HFFc6 (cell line): ENCODE measurements around the gene PCP4L1. TPM values are rescaled to one million over a fixed set of nuclear protein-coding genes. Genes with fewer than 3 reads are reported as not detected.

Experiments used
- DNase-seq: peaks from one replicate; pipeline ENCODE4 v3.0.0-alpha.2; 2018
- H3K27ac Mint-ChIP-seq: 2 replicates; pipeline ENCODE4 v1.8.0; 2020; ENCODE audit warnings: mild to moderate bottlenecking, mixed read lengths
- H3K27me3 Mint-ChIP-seq: 2 replicates; pipeline ENCODE4 v1.8.0; 2021; ENCODE audit warnings: mild to moderate bottlenecking, moderate library complexity, mixed read lengths; ENCODE audit not compliant: insufficient read depth
- H3K36me3 Mint-ChIP-seq: 2 replicates; pipeline ENCODE4 v1.8.0; 2021; ENCODE audit warnings: low read depth, mixed read lengths
- H3K4me1 Mint-ChIP-seq: 2 replicates; pipeline ENCODE4 v1.8.0; 2020; ENCODE audit warnings: low read depth, mixed read lengths
- H3K4me3 Mint-ChIP-seq: 2 replicates; pipeline ENCODE4 v1.8.0; 2020; ENCODE audit warnings: mild to moderate bottlenecking, moderate library complexity, mixed read lengths
- H3K9me3 Mint-ChIP-seq: 2 replicates; pipeline ENCODE4 v1.8.0; 2020; ENCODE audit warnings: mild to moderate bottlenecking, mixed read lengths
- CTCF ChIP-seq: fragments of 200-600 bp; sonication (generic); IDR thresholded peaks from 2 replicates; pipeline ENCODE4 v1.5.0; 2021; ENCODE audit warnings: antibody characterized with exemption, mild to moderate bottlenecking
- microRNA-seq: library from miRNA; unstranded; fragments of <30 nt; microRNA quantifications from one replicate; pipeline ENCODE4, GENCODE V29; 2019
- total RNA-seq, 6 experiments: library from RNA; stranded (reverse); fragmentation: NEBNext Ultra II Directional; extraction: Animal tissue kit (Norgen Biotek cat#: 25700); gene quantifications; 2 replicates in 1 of 6; 3 replicates in 5 of 6; pipeline ENCODE4 v1.2.3, GENCODE V29; 2021

PCP4L1 gene
- total RNA-seq, 6 experiments from 2014 or later: not detected

- Mint-ChIP-seq H3K36me3 (peaks cover 4% of the 10 kb centered on the region; the same call in 1 of the 2 replicates), H3K9me3 (no peaks in the 10 kb centered on the region), H3K27me3 (no peaks in the 10 kb centered on the region; the same call in 1 of the 2 replicates), H3K4me1 (no peaks in the 10 kb centered on the region), H3K4me3 (no peak overlapping the region), H3K27ac (no peak overlapping the region)
- no peak for DNase-seq
- no peak for TF ChIP-seq CTCF
These were observed 65.5 kb downstream of the PCP4L1 start for GRCh38 chr1:161324020-161324419.

GRCh38 chr1:161330346-161330745, 71.8 kb downstream of the PCP4L1 start:
- H3K4me1 Mint-ChIP-seq: peaks cover 11% of the 10 kb centered on the region
- no peak overlapping the region for H3K4me3 Mint-ChIP-seq
- H3K36me3 Mint-ChIP-seq: peaks cover 20% of the 10 kb centered on the region; the same call in 1 of the 2 replicates
- TF ChIP-seq CTCF: no peak
- DNase-seq: peak; percentile 16
- H3K9me3 Mint-ChIP-seq: no peaks in the 10 kb centered on the region
- H3K27ac Mint-ChIP-seq: no peak overlapping the region
- H3K27me3 Mint-ChIP-seq: no peaks in the 10 kb centered on the region; the same call in 1 of the 2 replicates

- no peak overlapping the region for H3K27ac Mint-ChIP-seq
- no peak overlapping the region for H3K4me3 Mint-ChIP-seq
- H3K4me1 Mint-ChIP-seq: peaks cover 11% of the 10 kb centered on the region
- DNase-seq: no peak
- H3K9me3 Mint-ChIP-seq: no peaks in the 10 kb centered on the region
- no peak for TF ChIP-seq CTCF
- peaks cover 31% of the 10 kb centered on the region; the same call in 1 of the 2 replicates for H3K36me3 Mint-ChIP-seq
- H3K27me3 Mint-ChIP-seq: no peaks in the 10 kb centered on the region; the same call in 1 of the 2 replicates
These were observed 74.6 kb downstream of the PCP4L1 start for GRCh38 chr1:161333166-161333565.

Small RNA genes lying within 50 kb of the gene (microRNA-seq; reads per million reads assigned to microRNA genes)
- not detected for gene MIR5187

Other genes starting within 250 kb of the PCP4L1 start
- gene F11R, start 237.6 kb upstream of the PCP4L1 start, total RNA-seq: under 1 TPM in 4 of 6 experiments, not detected in 2; 0.05 to 0.38 (median 0.14) TPM
- not detected for gene TSTD1, start 219.8 kb upstream of the PCP4L1 start, total RNA-seq
- gene USF1, start 212.8 kb upstream of the PCP4L1 start, total RNA-seq: 10 to 100 TPM; 31.2 to 38.0 (median 33.4) TPM
- gene ARHGAP30, start 188.9 kb upstream of the PCP4L1 start, total RNA-seq: not detected
- under 1 TPM in 2 of 6 experiments, not detected in 4; 0.09 to 0.14 TPM for gene NECTIN4, start 169.2 kb upstream of the PCP4L1 start, total RNA-seq
- 1 to 10 TPM; 1.3 to 2.7 (median 2.1) TPM for gene KLHDC9, start 160.4 kb upstream of the PCP4L1 start, total RNA-seq
- 100 to 1,000 TPM in 2 of 6 experiments, 10 to 100 TPM in 4; 77.4 to 114 (median 92.8) TPM for gene PFDN2, start 140.7 kb upstream of the PCP4L1 start, total RNA-seq
- gene NIT1, start 140.6 kb upstream of the PCP4L1 start, total RNA-seq: 10 to 100 TPM; 26.2 to 35.1 (median 32.5) TPM
- 10 to 100 TPM; 29.8 to 39.2 (median 36.0) TPM for gene DEDD, start 126.1 kb upstream of the PCP4L1 start, total RNA-seq
- 10 to 100 TPM; 83.8 to 92.6 (median 85.1) TPM for gene UFC1, start 104.8 kb upstream of the PCP4L1 start, total RNA-seq
- gene USP21, start 99.2 kb upstream of the PCP4L1 start, total RNA-seq: 10 to 100 TPM; 16.6 to 18.9 (median 17.2) TPM
- gene PPOX, start 92.3 kb upstream of the PCP4L1 start, total RNA-seq: 10 to 100 TPM; 11.8 to 15.2 (median 13.5) TPM
- gene B4GALT3, start 81.2 kb upstream of the PCP4L1 start, total RNA-seq: 10 to 100 TPM; 31.0 to 38.2 (median 35.4) TPM
- gene ADAMTS4, start 59.7 kb upstream of the PCP4L1 start, total RNA-seq: 1 to 10 TPM; 3.4 to 8.3 (median 6.5) TPM
- 10 to 100 TPM; 81.5 to 90.8 (median 85.8) TPM for gene NDUFS2, start 56.4 kb upstream of the PCP4L1 start, total RNA-seq
- 1 to 10 TPM in 1 of 6 experiments, under 1 TPM in 4, not detected in 1; 0.33 to 1.0 (median 0.53) TPM for gene FCER1G, start 43.5 kb upstream of the PCP4L1 start, total RNA-seq
- not detected for gene APOA2, start 35.1 kb upstream of the PCP4L1 start, total RNA-seq
- 10 to 100 TPM in 5 of 6 experiments, 1 to 10 TPM in 1; 9.8 to 13.6 (median 10.6) TPM for gene TOMM40L, start 32.7 kb upstream of the PCP4L1 start, total RNA-seq
- gene NR1I3, start 20.5 kb upstream of the PCP4L1 start, total RNA-seq: not detected
- 1 to 10 TPM in 1 of 6 experiments, under 1 TPM in 5; 0.28 to 1.1 (median 0.64) TPM for gene MPZ, start 51.2 kb downstream of the PCP4L1 start, total RNA-seq
- gene SDHC, start 55.6 kb downstream of the PCP4L1 start, total RNA-seq: 100 to 1,000 TPM; 237 to 285 (median 247) TPM
- gene CFAP126, start 109.1 kb downstream of the PCP4L1 start, total RNA-seq: not detected
- under 1 TPM; 0.12 to 0.57 (median 0.29) TPM for gene FCGR2A, start 246.7 kb downstream of the PCP4L1 start, total RNA-seq